SU-DHL-6 (cell line): ENCODE measurements around the gene MED12L.
"Not testable (repeated sequence)": the region's sequence is repeated elsewhere in the genome, so short reads cannot be mapped to it uniquely, and the experiment has no call there.

ENCODE experiments used
- H2AFZ ChIP-seq: fragments of 200-600 bp; sonication (generic); 2 replicates; pipeline ENCODE4 v1.6.1; 2014; ENCODE audit warnings: low read depth, mild to moderate bottlenecking, moderate library complexity, mixed read lengths, antibody characterized with exemption, low read length; ENCODE audit not compliant: severe bottlenecking
- H3F3A ChIP-seq: fragments of 200-600 bp; shearing (Covaris generic); 2 replicates; pipeline ENCODE4 v1.6.0; 2016; ENCODE audit warnings: antibody characterized with exemption, mild to moderate bottlenecking; ENCODE audit not compliant: insufficient read depth
- H3K27ac ChIP-seq: fragments of 200-600 bp; sonication (generic); 2 replicates; pipeline ENCODE4 v1.5.1; 2016; ENCODE audit warnings: low read depth, mild to moderate bottlenecking, low read length, moderate library complexity, mixed read lengths
- H3K27me3 ChIP-seq: fragments of 200-600 bp; sonication (generic), shearing (Covaris generic); 2 replicates; pipeline ENCODE4 v1.6.0; 2014; ENCODE audit warnings: mild to moderate bottlenecking, low read length
- H3K36me3 ChIP-seq: fragments of 200-600 bp; sonication (generic); 2 replicates; pipeline ENCODE4 v1.6.1; 2014; ENCODE audit warnings: mild to moderate bottlenecking, low read length, mixed read lengths
- H3K4me2 ChIP-seq: fragments of 300-600, 200-600 bp; shearing (Covaris generic), sonication (generic); 2 replicates; pipeline ENCODE4 v1.6.0; 2014; ENCODE audit warnings: low read length, low read depth, mild to moderate bottlenecking; ENCODE audit not compliant: poor library complexity, severe bottlenecking
- H3K4me3 ChIP-seq: fragments of 200-600 bp; sonication (generic); 2 replicates; pipeline ENCODE4 v1.5.1; 2014; ENCODE audit warnings: antibody characterized with exemption, low read length, mild to moderate bottlenecking, mixed read lengths; ENCODE audit not compliant: insufficient read depth, poor library complexity, severe bottlenecking
- H3K79me2 ChIP-seq: fragments of 200-600 bp; sonication (generic); 2 replicates; pipeline ENCODE4 v1.6.1; 2014; ENCODE audit warnings: mild to moderate bottlenecking, low read length, moderate library complexity; ENCODE audit not compliant: insufficient read depth
- H3K9ac ChIP-seq: fragments of 200-600 bp; sonication (generic); 2 replicates; pipeline ENCODE4 v1.7.0; 2014; ENCODE audit warnings: mild to moderate bottlenecking, low read length
- H3K9me2 ChIP-seq: fragments of 200-600 bp; sonication (generic); replicated peaks from 2 replicates; pipeline ENCODE4 v1.6.1; 2014; ENCODE audit warnings: low read length; ENCODE audit not compliant: insufficient read depth
- H3K9me3 ChIP-seq: fragments of 200-600 bp; sonication (generic); 2 replicates; pipeline ENCODE4 v1.6.1; 2014; ENCODE audit warnings: low read length, mixed read lengths; ENCODE audit not compliant: insufficient read depth
- H4K20me1 ChIP-seq: fragments of 200-600 bp; sonication (generic); 2 replicates; pipeline ENCODE4 v1.6.1; 2014; ENCODE audit warnings: low read depth, mild to moderate bottlenecking, antibody characterized with exemption, low read length, moderate library complexity, mixed read lengths
- EZH2phosphoT487 ChIP-seq: fragments of 200-600 bp; sonication (generic), shearing (Covaris generic); conservative IDR thresholded peaks from 2 replicates; pipeline ENCODE4 v1.6.1; 2018; ENCODE audit warnings: mild to moderate bottlenecking, antibody characterized with exemption, low read length, moderate library complexity, mixed read lengths
- TF ChIP-seq, protein P1 (sequence below): fragments of 200-600 bp; sonication (generic); IDR thresholded peaks from one replicate; pipeline ENCODE4 v1.5.1; 2017; ENCODE audit warnings: antibody characterized with exemption, mild to moderate bottlenecking, low read length, moderate library complexity; ENCODE audit not compliant: insufficient read depth, poor library complexity, severe bottlenecking

Gene MED12L

DNA sequence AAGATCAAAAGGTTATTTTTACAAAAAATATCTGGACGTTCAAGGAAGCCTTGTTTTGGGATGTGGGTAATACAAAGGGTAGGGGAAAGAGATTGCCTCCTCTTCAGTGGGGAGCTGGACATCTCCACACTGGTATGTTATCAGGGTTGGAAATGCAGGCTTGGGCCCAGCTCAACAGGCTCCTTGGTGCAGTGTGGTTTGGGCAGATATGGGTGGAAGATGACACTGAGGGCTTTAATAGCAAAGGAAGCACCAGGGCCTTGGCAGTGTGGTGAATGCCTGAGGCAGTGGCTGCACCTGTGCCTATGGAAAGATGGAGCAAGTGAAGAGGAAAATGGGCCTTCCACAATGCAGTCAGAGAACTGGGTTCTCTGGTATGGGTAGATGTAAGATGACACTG, 11.2 kb upstream of the MED12L start:
- H3K27me3 ChIP-seq = no peaks in the 10 kb centered on the region
- H3K36me3 ChIP-seq = no peaks in the 10 kb centered on the region
- H3K9me3 ChIP-seq = no peaks in the 10 kb centered on the region
- H3K4me2 ChIP-seq = no peak overlapping the region
- H3K79me2 ChIP-seq = no peaks in the 10 kb centered on the region
- H2AFZ ChIP-seq = no peak overlapping the region
- H3F3A ChIP-seq = no peaks in the 10 kb centered on the region
- TF ChIP-seq EZH2phosphoT487 = no peak
- TF ChIP-seq, protein P1, sequence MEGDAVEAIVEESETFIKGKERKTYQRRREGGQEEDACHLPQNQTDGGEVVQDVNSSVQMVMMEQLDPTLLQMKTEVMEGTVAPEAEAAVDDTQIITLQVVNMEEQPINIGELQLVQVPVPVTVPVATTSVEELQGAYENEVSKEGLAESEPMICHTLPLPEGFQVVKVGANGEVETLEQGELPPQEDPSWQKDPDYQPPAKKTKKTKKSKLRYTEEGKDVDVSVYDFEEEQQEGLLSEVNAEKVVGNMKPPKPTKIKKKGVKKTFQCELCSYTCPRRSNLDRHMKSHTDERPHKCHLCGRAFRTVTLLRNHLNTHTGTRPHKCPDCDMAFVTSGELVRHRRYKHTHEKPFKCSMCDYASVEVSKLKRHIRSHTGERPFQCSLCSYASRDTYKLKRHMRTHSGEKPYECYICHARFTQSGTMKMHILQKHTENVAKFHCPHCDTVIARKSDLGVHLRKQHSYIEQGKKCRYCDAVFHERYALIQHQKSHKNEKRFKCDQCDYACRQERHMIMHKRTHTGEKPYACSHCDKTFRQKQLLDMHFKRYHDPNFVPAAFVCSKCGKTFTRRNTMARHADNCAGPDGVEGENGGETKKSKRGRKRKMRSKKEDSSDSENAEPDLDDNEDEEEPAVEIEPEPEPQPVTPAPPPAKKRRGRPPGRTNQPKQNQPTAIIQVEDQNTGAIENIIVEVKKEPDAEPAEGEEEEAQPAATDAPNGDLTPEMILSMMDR = no peak
- H3K27ac ChIP-seq = no peak overlapping the region
- no peaks in the 10 kb centered on the region for H4K20me1 ChIP-seq
- no peak overlapping the region for H3K4me3 ChIP-seq
- no peaks in the 10 kb centered on the region for H3K9me2 ChIP-seq
- no peak overlapping the region for H3K9ac ChIP-seq

DNA sequence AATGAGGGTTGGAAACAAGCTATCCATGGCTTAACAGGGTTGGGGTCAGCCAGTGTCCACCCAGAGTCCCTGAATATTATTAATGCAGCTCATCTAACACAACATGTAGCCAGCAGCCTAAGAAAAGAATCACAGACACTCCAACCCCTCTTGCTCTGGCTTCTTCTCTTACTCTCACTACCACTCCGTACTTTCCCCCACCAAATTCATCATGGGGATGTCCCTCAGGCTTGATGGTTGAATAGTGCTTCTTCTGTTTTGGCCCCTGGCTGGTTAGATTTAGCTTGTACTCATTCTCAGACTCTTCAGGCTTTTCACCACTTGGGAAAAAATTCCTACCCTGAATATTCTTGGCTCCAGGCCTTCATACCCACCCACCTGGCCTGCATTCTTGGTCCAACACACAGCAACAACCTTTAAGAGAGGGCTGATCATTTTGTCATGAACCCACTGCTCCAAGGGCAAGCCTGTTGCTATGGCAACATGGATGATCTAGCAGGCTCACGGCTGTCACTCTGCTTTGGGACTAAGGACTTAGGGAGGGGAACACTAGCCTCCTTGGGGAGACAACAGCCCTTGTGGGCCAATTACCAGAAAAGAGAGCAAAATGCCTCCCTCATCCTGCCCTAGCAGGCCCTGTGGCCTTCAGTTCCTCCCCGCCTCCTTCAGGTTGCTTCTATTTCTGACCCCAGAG, 9.4 kb upstream of the MED12L start:
- Histone ChIP-seq H2AFZ (no peak overlapping the region), H4K20me1 (no peaks in the 10 kb centered on the region), H3K4me2 (no peak overlapping the region), H3K79me2 (no peaks in the 10 kb centered on the region), H3K9ac (no peak overlapping the region), H3F3A (no peaks in the 10 kb centered on the region), H3K36me3 (no peaks in the 10 kb centered on the region), H3K27ac (no peak overlapping the region), H3K4me3 (no peak overlapping the region), H3K27me3 (no peaks in the 10 kb centered on the region), H3K9me3 (no peaks in the 10 kb centered on the region), H3K9me2 (no peaks in the 10 kb centered on the region)
- TF ChIP-seq EZH2phosphoT487 = no peak
- TF ChIP-seq, protein P1 = no peak

DNA sequence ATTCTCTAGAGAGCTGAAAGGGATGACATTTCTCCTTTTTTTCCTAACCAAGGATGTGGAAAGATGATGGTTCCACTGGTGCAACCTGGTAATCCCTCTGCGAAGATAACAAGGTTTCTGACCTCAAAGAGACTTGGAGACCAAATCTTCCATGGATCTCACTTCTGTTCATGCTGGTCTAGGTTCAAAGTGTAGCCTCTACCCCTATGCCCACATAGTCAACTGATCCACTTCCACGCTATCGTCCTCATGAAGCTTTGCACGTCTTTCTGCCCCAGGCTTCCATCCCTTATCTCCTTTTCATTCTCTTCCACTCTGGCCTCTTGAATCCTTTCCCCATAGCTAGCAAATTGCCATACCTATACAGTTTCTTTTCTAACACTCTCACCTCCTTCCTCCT, 8.8 kb upstream of the MED12L start:
- no peak overlapping the region for H2AFZ ChIP-seq
- TF ChIP-seq, protein P1 = no peak
- TF ChIP-seq EZH2phosphoT487 = no peak
- no peaks in the 10 kb centered on the region for H3K27me3 ChIP-seq
- H3F3A ChIP-seq = no peaks in the 10 kb centered on the region
- no peaks in the 10 kb centered on the region for H3K9me3 ChIP-seq
- no peak overlapping the region for H3K27ac ChIP-seq
- no peak overlapping the region for H3K4me3 ChIP-seq
- no peaks in the 10 kb centered on the region for H4K20me1 ChIP-seq
- H3K9ac ChIP-seq = no peak overlapping the region
- H3K79me2 ChIP-seq = no peaks in the 10 kb centered on the region
- H3K4me2 ChIP-seq = no peak overlapping the region
- H3K9me2 ChIP-seq = no peaks in the 10 kb centered on the region
- H3K36me3 ChIP-seq = no peaks in the 10 kb centered on the region

DNA sequence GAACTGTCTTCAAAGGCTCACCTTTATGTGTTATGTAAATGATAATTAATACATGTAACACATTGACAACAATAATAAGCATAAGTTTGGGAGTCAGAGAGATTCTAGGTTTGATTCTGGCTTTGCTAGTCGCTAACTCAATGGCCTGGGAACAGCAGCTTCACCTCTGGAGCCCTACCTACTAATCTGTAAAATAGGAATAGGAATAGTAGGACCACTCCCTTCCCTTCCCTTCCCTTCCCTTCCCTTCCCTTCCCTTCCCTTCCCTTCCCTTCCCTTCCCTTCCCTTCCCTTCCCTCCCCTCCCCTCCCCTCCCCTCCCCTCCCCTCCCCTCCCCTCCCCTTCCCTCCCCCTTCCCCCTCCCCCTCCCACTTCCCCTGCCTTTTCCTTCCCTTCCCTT, 4.4 kb upstream of the MED12L start:
- not testable (repeated sequence) for H2AFZ ChIP-seq, H3K9ac ChIP-seq, H3K36me3 ChIP-seq, H3K27ac ChIP-seq, H3K27me3 ChIP-seq, H3K4me2 ChIP-seq, H3K4me3 ChIP-seq, H3K9me3 ChIP-seq, H3F3A ChIP-seq, H3K79me2 ChIP-seq, H3K9me2 ChIP-seq, H4K20me1 ChIP-seq
